Measurements from ENCODE around the gene NPHP1. TPM values are rescaled to one million over a fixed set of nuclear protein-coding genes. Genes with fewer than 3 reads are reported as not detected.
"Not testable (repeated sequence)": the region's sequence is repeated elsewhere in the genome, so short reads cannot be mapped to it uniquely, and the experiment has no call there.

The NPHP1 gene
- total RNA-seq, 1 experiment from 2014 or later = 3.1 TPM

GRCh38 chr2:110115291-110116032 is 89.4 kb downstream of the NPHP1 start, which contains the start of gene MALL:
MALL (minus strand) TSS chr2:110115822; CDS start chr2:110115792, 30 bp downstream.
- H3K27me3 Mint-ChIP-seq (ENCODE audit: insufficient read depth, unreplicated experiment) = no peaks in the 10 kb centered on the region
- no peaks in the 10 kb centered on the region for H3K4me1 Mint-ChIP-seq (ENCODE audit: low read depth, unreplicated experiment)
- peak within 1 kb of the TSS; percentile 76 for H3K4me3 Mint-ChIP-seq (ENCODE audit: unreplicated experiment)
- no peaks in the 10 kb centered on the region for H3K36me3 ChIP-seq (ENCODE audit: control insufficient read depth, insufficient read depth, low read length)
- peak; percentile 74 to 81 for DNase-seq
- ChIA-PET CTCF (interaction anchor here (1.0 to 2.0 kb wide), 3 partner anchors 8 to 17 kb away, joined by 4 to 14 read pairs (median 6); no protein-coding TSS in a partner anchor), POLR2A (no interaction called here)
- peaks cover 2% of the 10 kb centered on the region for H3K9me3 Mint-ChIP-seq (ENCODE audit: unreplicated experiment)
- intact Hi-C loops (cut with micrococcal nuclease; ENCODE audit: unreplicated experiment) = loop anchor here (1.0 kb wide), 1 partner anchor 8 kb away; no protein-coding TSS in a partner anchor
- H3K27me3 ChIP-seq (replicated peaks; ENCODE audit: control insufficient read depth, insufficient read depth, low read length) = no peaks in the 10 kb centered on the region
- H3K4me3 ChIP-seq (ENCODE audit: low read depth, low read length) = peak within 1 kb of the TSS; percentile 81
- TF ChIP-seq CTCF (IDR thresholded peaks at IDR 0.05; ENCODE audit: insufficient read depth in 1 of 2, low read depth in 1 of 2, low read length in 1 of 2, severe bottlenecking in 1 of 2, unreplicated experiment in 1 of 2) = no peak
- peaks cover 13% of the 10 kb centered on the region for H3K4me1 ChIP-seq
- no peak within 1 kb of the TSS for H3K27ac Mint-ChIP-seq (ENCODE audit: unreplicated experiment)
- no peaks in the 10 kb centered on the region for H3K9me3 ChIP-seq
- no TSS peak for BruUV-seq (replicated peaks)
- H3K36me3 Mint-ChIP-seq (ENCODE audit: insufficient read depth, unreplicated experiment) = peaks cover 6% of the 10 kb centered on the region

- Histone ChIP-seq H3K36me3 (ENCODE audit: control insufficient read depth, insufficient read depth, low read length) (no peaks in the 10 kb centered on the region), H3K9me3 (no peaks in the 10 kb centered on the region), H3K4me3 (ENCODE audit: low read depth, low read length) (peak overlapping the region; percentile 81), H3K27me3 (replicated peaks; ENCODE audit: control insufficient read depth, insufficient read depth, low read length) (no peaks in the 10 kb centered on the region), H3K4me1 (peaks cover 13% of the 10 kb centered on the region)
- intact Hi-C loops (cut with micrococcal nuclease; ENCODE audit: unreplicated experiment) = loop anchor here (1.0 kb wide), 1 partner anchor 8 kb away; no protein-coding TSS in a partner anchor
- peak in 1 of 2 experiments; percentile 33 for DNase-seq
- no peak for TF ChIP-seq CTCF (IDR thresholded peaks at IDR 0.05; ENCODE audit: insufficient read depth in 1 of 2, low read depth in 1 of 2, low read length in 1 of 2, severe bottlenecking in 1 of 2, unreplicated experiment in 1 of 2)
- TSS peak; percentile 22 for BruUV-seq (replicated peaks)
- CTCF ChIA-PET = interaction anchor here (2.0 kb wide), 1 partner anchor 10 kb away, joined by 14 read pairs; no protein-coding TSS in a partner anchor
- Mint-ChIP-seq H3K9me3 (ENCODE audit: unreplicated experiment) (peaks cover 8% of the 10 kb centered on the region), H3K27ac (ENCODE audit: unreplicated experiment) (no peak overlapping the region), H3K4me3 (ENCODE audit: unreplicated experiment) (peak overlapping the region; percentile 76), H3K36me3 (ENCODE audit: insufficient read depth, unreplicated experiment) (peaks cover 6% of the 10 kb centered on the region), H3K4me1 (ENCODE audit: low read depth, unreplicated experiment) (no peaks in the 10 kb centered on the region), H3K27me3 (ENCODE audit: insufficient read depth, unreplicated experiment) (no peaks in the 10 kb centered on the region)
- POLR2A ChIA-PET = no interaction called here
Observed at GRCh38 chr2:110114831-110115255, 90.0 kb downstream of the NPHP1 start.

- intact Hi-C loops (cut with micrococcal nuclease; ENCODE audit: unreplicated experiment) = no loop called here
- Mint-ChIP-seq H3K4me3 (ENCODE audit: unreplicated experiment) (peak overlapping the region; percentile 76), H3K9me3 (ENCODE audit: unreplicated experiment) (peaks cover 12% of the 10 kb centered on the region), H3K27me3 (ENCODE audit: insufficient read depth, unreplicated experiment) (no peaks in the 10 kb centered on the region), H3K36me3 (ENCODE audit: insufficient read depth, unreplicated experiment) (peaks cover 6% of the 10 kb centered on the region), H3K4me1 (ENCODE audit: low read depth, unreplicated experiment) (no peaks in the 10 kb centered on the region), H3K27ac (ENCODE audit: unreplicated experiment) (no peak overlapping the region)
- Histone ChIP-seq H3K4me3 (ENCODE audit: low read depth, low read length) (peak overlapping the region; percentile 7; the same call in 1 of the 2 replicates), H3K36me3 (ENCODE audit: control insufficient read depth, insufficient read depth, low read length) (no peaks in the 10 kb centered on the region), H3K27me3 (replicated peaks; ENCODE audit: control insufficient read depth, insufficient read depth, low read length) (no peaks in the 10 kb centered on the region), H3K4me1 (peaks cover 13% of the 10 kb centered on the region), H3K9me3 (no peaks in the 10 kb centered on the region)
- POLR2A ChIA-PET = no interaction called here
- peak; percentile 30 to 46 for DNase-seq
- CTCF ChIA-PET = no interaction called here
- TF ChIP-seq CTCF (IDR thresholded peaks at IDR 0.05; ENCODE audit: insufficient read depth in 1 of 2, low read depth in 1 of 2, low read length in 1 of 2, severe bottlenecking in 1 of 2, unreplicated experiment in 1 of 2) = peak in 1 of 2 experiments; percentile 34
- BruUV-seq (replicated peaks) = no TSS peak
Observed at GRCh38 chr2:110113961-110114591, 90.7 kb downstream of the NPHP1 start.

- H3K4me3 Mint-ChIP-seq (ENCODE audit: unreplicated experiment); H3K9me3 ChIP-seq; H3K27ac Mint-ChIP-seq (ENCODE audit: unreplicated experiment); H3K4me3 ChIP-seq (ENCODE audit: low read depth, low read length); BruUV-seq (replicated peaks); intact Hi-C loops (cut with micrococcal nuclease; ENCODE audit: unreplicated experiment); CTCF ChIA-PET; H3K27me3 ChIP-seq (replicated peaks; ENCODE audit: control insufficient read depth, insufficient read depth, low read length); H3K27me3 Mint-ChIP-seq (ENCODE audit: insufficient read depth, unreplicated experiment); DNase-seq; H3K36me3 Mint-ChIP-seq (ENCODE audit: insufficient read depth, unreplicated experiment); POLR2A ChIA-PET; H3K36me3 ChIP-seq (ENCODE audit: control insufficient read depth, insufficient read depth, low read length): not testable (repeated sequence)
- H3K4me1 ChIP-seq = peaks cover 44% of the 10 kb centered on the region
- peaks cover 44% of the 10 kb centered on the region for H3K4me1 Mint-ChIP-seq (ENCODE audit: low read depth, unreplicated experiment)
- H3K9me3 Mint-ChIP-seq (ENCODE audit: unreplicated experiment) = peaks cover 12% of the 10 kb centered on the region
Observed at GRCh38 chr2:110108291-110108690, 96.5 kb downstream of the NPHP1 start.
